Smooth muscle cell (in vitro differentiated cells): ENCODE data around the gene MARVELD1. TPM values are rescaled to one million over a fixed set of nuclear protein-coding genes. Genes with fewer than 3 reads are reported as not detected.

Experiments
- DNase-seq: peaks from one replicate; lab custom pipeline; 2025; ENCODE audit not compliant: unreplicated experiment; lab: John Stamatoyannopoulos, UW
- H2AFZ ChIP-seq: fragments of 200-600 bp; sonication (generic); 2 replicates; pipeline ENCODE4 v1.6.0; 2016; ENCODE audit warnings: antibody characterized with exemption, low read depth, mild to moderate bottlenecking
- H3F3A ChIP-seq: fragments of 200-600 bp; sonication (generic); 2 replicates; pipeline ENCODE4 v1.6.0; 2017; ENCODE audit warnings: antibody characterized with exemption, low read depth
- H3K27ac ChIP-seq: fragments of 200-600 bp; sonication (generic); 2 replicates; pipeline ENCODE4 v1.5.1; 2016; ENCODE audit warnings: low read depth, mild to moderate bottlenecking
- H3K27me3 ChIP-seq: fragments of 200-600 bp; sonication (generic); 2 replicates; pipeline ENCODE4 v1.6.1; 2016; ENCODE audit warnings: low read depth, mild to moderate bottlenecking
- H3K36me3 ChIP-seq: fragments of 200-600 bp; sonication (generic); 2 replicates; pipeline ENCODE4 v1.5.1; 2016; ENCODE audit warnings: low read depth
- H3K4me1 ChIP-seq: fragments of 200-600 bp; sonication (generic); 2 replicates; pipeline ENCODE4 v1.5.1; 2016; ENCODE audit warnings: low read depth
- H3K4me2 ChIP-seq: fragments of 200-600 bp; sonication (generic); 2 replicates; pipeline ENCODE4 v1.6.0; 2016; ENCODE audit warnings: mild to moderate bottlenecking
- H3K4me3 ChIP-seq: fragments of 200-600 bp; sonication (generic); 2 replicates; pipeline ENCODE4 v1.5.1; 2016; ENCODE audit warnings: mild to moderate bottlenecking
- H3K79me2 ChIP-seq: fragments of 200-600 bp; sonication (generic); 2 replicates; pipeline ENCODE4 v1.6.0; 2016; ENCODE audit warnings: low read depth, mild to moderate bottlenecking
- H3K9ac ChIP-seq: fragments of 200-600 bp; sonication (generic); 2 replicates; pipeline ENCODE4 v1.6.0; 2016; ENCODE audit warnings: low read depth
- H3K9me3 ChIP-seq: fragments of 200-600 bp; sonication (generic); replicated peaks from 2 replicates; pipeline ENCODE4 v1.5.1; 2016; ENCODE audit warnings: low read depth
- H4K20me1 ChIP-seq: fragments of 200-600 bp; sonication (generic); 2 replicates; pipeline ENCODE4 v1.6.0; 2016; ENCODE audit warnings: low read depth
- WGBS: methylation state at CpG from one replicate; pipeline ENCODE4 v1.1.7; 2016; ENCODE audit warnings: low lambda C conversion rate; 5-methylcytosine and 5-hydroxymethylcytosine counted together
- polyA plus RNA-seq: library from polyadenylated mRNA; unstranded; fragments of >200 nt; fragmentation: Nextera tagmentation; extraction: Ambion mirVana; gene quantifications from 2 replicates; pipeline ENCODE4 v1.2.1, GENCODE V29; 2016
- total RNA-seq: library from RNA; depleted of rRNA; stranded (reverse); fragments of >200 nt; gene quantifications from 2 replicates; pipeline ENCODE4 v1.2.3, GENCODE V29; 2014
- TF ChIP-seq, protein P1 (sequence below): fragments of 200-600 bp; sonication (generic); IDR thresholded peaks from 2 replicates; pipeline ENCODE4 v1.5.1; 2017; ENCODE audit warnings: borderline replicate concordance, mild to moderate bottlenecking, antibody characterized with exemption; ENCODE audit not compliant: insufficient read depth, poor library complexity, severe bottlenecking

MARVELD1 gene
- total and polyA plus RNA-seq, 2 experiments from 2014 or later, result 46.3 to 132 TPM

GRCh38 chr10:97686301-97686961 lies 27.1 kb upstream of the MARVELD1 start:
- H3K27me3 ChIP-seq, result no peaks in the 10 kb centered on the region
- peak overlapping the region; percentile 64 for H3K4me3 ChIP-seq
- H2AFZ ChIP-seq, result no peak overlapping the region
- H3K79me2 ChIP-seq, result peaks cover 8% of the 10 kb centered on the region
- no peaks in the 10 kb centered on the region for H3K36me3 ChIP-seq
- 25% methylated on average over 14 of the region's 14 CpGs for WGBS
- no peak for DNase-seq
- H3K27ac ChIP-seq, result peak overlapping the region; percentile 87
- peaks cover 36% of the 10 kb centered on the region for H4K20me1 ChIP-seq
- H3K9me3 ChIP-seq, result no peaks in the 10 kb centered on the region
- peaks cover 16% of the 10 kb centered on the region for H3F3A ChIP-seq
- peak overlapping the region; percentile 71 for H3K9ac ChIP-seq
- TF ChIP-seq, protein P1, sequence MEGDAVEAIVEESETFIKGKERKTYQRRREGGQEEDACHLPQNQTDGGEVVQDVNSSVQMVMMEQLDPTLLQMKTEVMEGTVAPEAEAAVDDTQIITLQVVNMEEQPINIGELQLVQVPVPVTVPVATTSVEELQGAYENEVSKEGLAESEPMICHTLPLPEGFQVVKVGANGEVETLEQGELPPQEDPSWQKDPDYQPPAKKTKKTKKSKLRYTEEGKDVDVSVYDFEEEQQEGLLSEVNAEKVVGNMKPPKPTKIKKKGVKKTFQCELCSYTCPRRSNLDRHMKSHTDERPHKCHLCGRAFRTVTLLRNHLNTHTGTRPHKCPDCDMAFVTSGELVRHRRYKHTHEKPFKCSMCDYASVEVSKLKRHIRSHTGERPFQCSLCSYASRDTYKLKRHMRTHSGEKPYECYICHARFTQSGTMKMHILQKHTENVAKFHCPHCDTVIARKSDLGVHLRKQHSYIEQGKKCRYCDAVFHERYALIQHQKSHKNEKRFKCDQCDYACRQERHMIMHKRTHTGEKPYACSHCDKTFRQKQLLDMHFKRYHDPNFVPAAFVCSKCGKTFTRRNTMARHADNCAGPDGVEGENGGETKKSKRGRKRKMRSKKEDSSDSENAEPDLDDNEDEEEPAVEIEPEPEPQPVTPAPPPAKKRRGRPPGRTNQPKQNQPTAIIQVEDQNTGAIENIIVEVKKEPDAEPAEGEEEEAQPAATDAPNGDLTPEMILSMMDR, result no peak
- H3K4me1 ChIP-seq, result peaks cover 17% of the 10 kb centered on the region
- H3K4me2 ChIP-seq, result peak overlapping the region; percentile 85

GRCh38 chr10:97686962-97687784 lies 26.4 kb upstream of the MARVELD1 start, which contains the start of gene AVPI1:
Gene AVPI1 (minus strand): TSS chr10:97687241. CDS start chr10:97679905, 7,336 bp downstream.
- H3K4me2 ChIP-seq, result peak within 1 kb of the TSS; percentile 85
- peaks cover 16% of the 10 kb centered on the region for H3F3A ChIP-seq
- WGBS, result under 1% methylated on average over 75 of the region's 78 CpGs
- H3K4me1 ChIP-seq, result peaks cover 17% of the 10 kb centered on the region
- TF ChIP-seq, protein P1, result no peak
- DNase-seq, result peak; percentile 94
- H3K36me3 ChIP-seq, result no peaks in the 10 kb centered on the region
- no peaks in the 10 kb centered on the region for H3K27me3 ChIP-seq
- peaks cover 33% of the 10 kb centered on the region for H4K20me1 ChIP-seq
- H3K27ac ChIP-seq, result peak within 1 kb of the TSS; percentile 87
- peak within 1 kb of the TSS; percentile 64 for H3K4me3 ChIP-seq
- H3K79me2 ChIP-seq, result peaks cover 8% of the 10 kb centered on the region
- peak within 1 kb of the TSS; percentile 61 for H2AFZ ChIP-seq
- peak within 1 kb of the TSS; percentile 71 for H3K9ac ChIP-seq
- H3K9me3 ChIP-seq, result no peaks in the 10 kb centered on the region

- WGBS, result 51% methylated on average over 14 of the region's 14 CpGs
- Histone ChIP-seq H3K4me3 (peak overlapping the region; percentile 36), H2AFZ (peak overlapping the region; percentile 61), H3F3A (peaks cover 16% of the 10 kb centered on the region), H3K9ac (peak overlapping the region; percentile 26), H4K20me1 (peaks cover 26% of the 10 kb centered on the region), H3K36me3 (no peaks in the 10 kb centered on the region), H3K79me2 (peaks cover 8% of the 10 kb centered on the region), H3K4me1 (peaks cover 17% of the 10 kb centered on the region), H3K9me3 (no peaks in the 10 kb centered on the region), H3K4me2 (peak overlapping the region; percentile 80), H3K27me3 (no peaks in the 10 kb centered on the region), H3K27ac (peak overlapping the region; percentile 87)
- TF ChIP-seq, protein P1, result no peak
- DNase-seq, result no peak
Measured at GRCh38 chr10:97687785-97688781, 25.4 kb upstream of the MARVELD1 start.
